ENCODE data around the gene TNFSF18. TPM values are rescaled to one million over a fixed set of nuclear protein-coding genes. Genes with fewer than 3 reads are reported as not detected.

The TNFSF18 gene
- total and polyA plus RNA-seq, 2 of the 4 experiments (the other 2 are of a cell fraction) = 0.12 to 0.18 TPM

GRCh38 chr1:173062150-173062938 is 11.6 kb upstream of the TNFSF18 start:
- ChIA-PET POLR2A (ENCODE audit: unreplicated experiment) (no interaction called here), CTCF (interaction anchor here (0.6 to 1.7 kb wide), 3 partner anchors 13 to 244 kb away, joined by 3 read pairs; no protein-coding TSS in a partner anchor)
- H4K8ac ChIP-seq (ENCODE audit: low read depth in 2 of 2, low read length in 2 of 2) = no peak overlapping the region
- H2AK5ac ChIP-seq (ENCODE audit: low read depth, low read length) = no peak overlapping the region
- H3K9me3 ChIP-seq (ENCODE audit: control insufficient read depth, insufficient read depth, low read length) = no peaks in the 10 kb centered on the region
- H3K9ac ChIP-seq (ENCODE audit: low read depth, low read length) = no peak overlapping the region
- peak overlapping the region; percentile 3; the same call in 1 of the 2 replicates for H3K4me2 ChIP-seq (ENCODE audit: low read depth, low read length)
- peak overlapping the region; percentile 55 for H2BK120ac ChIP-seq (ENCODE audit: low read depth, low read length)
- dilution Hi-C loops (cut with HindIII; ENCODE audit: low sequenced_read_pairs, unreplicated experiment) = no loop called here
- no peaks in the 10 kb centered on the region for H3K27me3 ChIP-seq (ENCODE audit: control insufficient read depth, insufficient read depth, low read length)
- H3K4me1 ChIP-seq (ENCODE audit: control insufficient read depth, insufficient read depth, low read length) = peaks cover 8% of the 10 kb centered on the region; the same call in 1 of the 2 replicates
- no peak overlapping the region for H4K5ac ChIP-seq (ENCODE audit: low read depth, low read length)
- H2BK15ac ChIP-seq (ENCODE audit: low read depth, low read length) = 0 out of 3 replicates have a peak overlapping the region, but pooled peaks have one; percentile 10
- peak; percentile 80 for DNase-seq
- H3K23ac ChIP-seq (ENCODE audit: low read depth, low read length) = no peak overlapping the region
- peak overlapping the region; percentile 8; the same call in 1 of the 2 replicates for H2BK20ac ChIP-seq (ENCODE audit: low read depth, low read length)
- no peak overlapping the region for H3K27ac ChIP-seq (ENCODE audit: insufficient read depth, low read length)
- H3K56ac ChIP-seq (ENCODE audit: extremely low read depth, insufficient read depth, low read length) = no peak overlapping the region; the same call in 1 of the 2 replicates
- no peaks in the 10 kb centered on the region for H3K79me1 ChIP-seq (ENCODE audit: low read depth in 1 of 2, low read length in 2 of 2)
- no peak overlapping the region for H2AFZ ChIP-seq (replicated peaks; ENCODE audit: low read length, poor library complexity)
- intact Hi-C loops (cut with micrococcal nuclease) = loop anchor here (5.0 kb wide), 1 partner anchor 315 kb away; no protein-coding TSS in a partner anchor
- in situ Hi-C loops (cut with MboI; ENCODE audit: low sequenced_read_pairs) = loop anchor here (10.0 kb wide), 1 partner anchor 62 kb away; no protein-coding TSS in a partner anchor
- H3K18ac ChIP-seq (ENCODE audit: low read depth, low read length) = no peak overlapping the region; the same call in 1 of the 2 replicates
- no peak for TF ChIP-seq SMC3 (IDR thresholded peaks at IDR 0.05; ENCODE audit: low read depth, low read length)
- TF ChIP-seq FOS (IDR thresholded peaks at IDR 0.05; ENCODE audit: low read depth, low read length) = peak; percentile 66; the same call in 1 of the 2 replicates
- H3K4ac ChIP-seq (ENCODE audit: low read depth, low read length) = no peak overlapping the region
- no peak overlapping the region for H2AK9ac ChIP-seq (replicated peaks; ENCODE audit: low read depth, low read length, poor library complexity)
- peak overlapping the region; percentile 61 for H2BK5ac ChIP-seq (ENCODE audit: low read depth, low read length, poor library complexity, severe bottlenecking)
- no peak overlapping the region for H3K4me3 ChIP-seq (ENCODE audit: insufficient read depth, low read depth, low read length)
- no peaks in the 10 kb centered on the region for H4K20me1 ChIP-seq (ENCODE audit: insufficient read depth, low read length)
- BruUV-seq (replicated peaks) = no TSS peak
- H3K9me1 ChIP-seq (ENCODE audit: insufficient read depth, low read length) = no peaks in the 10 kb centered on the region; the same call in 1 of the 2 replicates
- no CpG with 5 or more reads among the region's 1 CpG for WGBS, 2 experiments (ENCODE audit: extremely low coverage in 2 of 2, insufficient read length in 1 of 2)
- H3K36me3 ChIP-seq (ENCODE audit: control insufficient read depth, insufficient read depth, low read length) = no peaks in the 10 kb centered on the region
- no peak overlapping the region for H4K91ac ChIP-seq (ENCODE audit: insufficient read depth, low read depth, low read length)
- peak; percentile 80 for ATAC-seq (ENCODE audit: low read depth)
- H3K14ac ChIP-seq (replicated peaks; ENCODE audit: low read depth, low read length) = 0 out of 2 replicates have a peak overlapping the region, but pooled peaks have one; percentile 35
